HepG2 (cell line): ENCODE measurements around the gene RUNDC1. TPM values are rescaled to one million over a fixed set of nuclear protein-coding genes. Genes with fewer than 3 reads are reported as not detected.

Experiments used
- AFF4 ChIP-seq: sonication (generic); formaldehyde crosslinking; IDR thresholded peaks from 2 replicates; pipeline ENCODE4 v1.4.0; 2020; ENCODE audit warnings: missing genetic modification reagents
- CAMTA2 ChIP-seq: sonication (generic); formaldehyde crosslinking; IDR thresholded peaks from 2 replicates; pipeline ENCODE4 v1.4.0; 2020; ENCODE audit warnings: mild to moderate bottlenecking, missing genetic modification reagents, borderline replicate concordance
- IRF1 ChIP-seq: sonication (generic); formaldehyde crosslinking; IDR thresholded peaks from 2 replicates; pipeline ENCODE4 v1.4.0; 2020; ENCODE audit warnings: low read depth, mild to moderate bottlenecking, missing genetic modification reagents
- MLXIP ChIP-seq: sonication (generic); formaldehyde crosslinking; IDR thresholded peaks from 2 replicates; pipeline ENCODE4 v1.9.0; 2021; ENCODE audit warnings: missing genetic modification reagents, borderline replicate concordance
- NFIB ChIP-seq: sonication (generic); formaldehyde crosslinking; IDR thresholded peaks from 2 replicates; pipeline ENCODE4 v1.9.0; 2021; ENCODE audit warnings: missing genetic modification reagents, mild to moderate bottlenecking, borderline replicate concordance
- NFKB2 ChIP-seq: sonication (generic); formaldehyde crosslinking; IDR thresholded peaks from 2 replicates; pipeline ENCODE4 v1.4.0; 2020; ENCODE audit warnings: missing genetic modification reagents, borderline replicate concordance
- PBX2 ChIP-seq: IDR thresholded peaks from 2 replicates; pipeline ENCODE4 v1.6.1; 2016; ENCODE audit warnings: control low read depth
- RFX5 ChIP-seq: IDR thresholded peaks from 2 replicates; pipeline ENCODE4 v1.6.1; 2011; ENCODE audit warnings: low read depth, low read length, improper control_type of control experiment
- RXRB ChIP-seq: IDR thresholded peaks from 2 replicates; pipeline ENCODE4 v1.6.1; 2016; ENCODE audit warnings: borderline replicate concordance, missing genetic modification reagents, missing compliant biosample characterization
- SAP130 ChIP-seq: IDR thresholded peaks from 2 replicates; pipeline ENCODE4 v1.6.1; 2016; ENCODE audit warnings: low read depth
- YY1 ChIP-seq: IDR thresholded peaks from 2 replicates; pipeline ENCODE4 v1.6.1; 2011; ENCODE audit warnings: low read length, low read depth, moderate library complexity, mild to moderate bottlenecking; ENCODE audit not compliant: insufficient read depth, insufficient replicate concordance
- ZMAT5 ChIP-seq: sonication (generic); formaldehyde crosslinking; IDR thresholded peaks from 2 replicates; pipeline ENCODE4 v1.5.0; 2020; ENCODE audit warnings: mild to moderate bottlenecking, low read depth, missing genetic modification reagents, borderline replicate concordance
- ZMYM3 ChIP-seq: sonication (generic); formaldehyde crosslinking; IDR thresholded peaks from 2 replicates; pipeline ENCODE4 v1.5.1; 2020; ENCODE audit warnings: mild to moderate bottlenecking, missing genetic modification reagents
- ZNF557 ChIP-seq: sonication (generic); formaldehyde crosslinking; IDR thresholded peaks from 2 replicates; pipeline ENCODE4 v1.4.0; 2020; ENCODE audit warnings: missing genetic modification reagents
- ZNF598 ChIP-seq: sonication (generic); formaldehyde crosslinking; IDR thresholded peaks from 2 replicates; pipeline ENCODE4 v1.5.1; 2020; ENCODE audit warnings: mild to moderate bottlenecking, missing genetic modification reagents, borderline replicate concordance
- ZNF619 ChIP-seq: sonication (generic); formaldehyde crosslinking; IDR thresholded peaks from 2 replicates; pipeline ENCODE4 v1.4.0; 2020; ENCODE audit warnings: mild to moderate bottlenecking, missing genetic modification reagents
- ZNF691 ChIP-seq: sonication (generic); formaldehyde crosslinking; IDR thresholded peaks from 2 replicates; pipeline ENCODE4 v1.4.0; 2020; ENCODE audit warnings: missing genetic modification reagents, low read depth, mild to moderate bottlenecking, borderline replicate concordance
- ZNF740 ChIP-seq: sonication (generic); formaldehyde crosslinking; IDR thresholded peaks from 2 replicates; pipeline ENCODE4 v1.4.0; 2020; ENCODE audit warnings: missing genetic modification reagents
- polyA plus RNA-seq, 8 experiments: library from polyadenylated mRNA; depleted of rRNA in 3 of 8; stranded (reverse) in 7 of 8; unstranded in 1 of 8; fragments of >200 nt; fragmentation: Illumina TruSeq in 4 of 8; extraction: Trizol in 4 of 8; gene quantifications; 2 replicates each; pipeline versions ENCODE4 v1.2.1 to v1.2.3, GENCODE V29; 2011 to 2016; ENCODE audit warnings: low read depth in 4 of 8, missing spikeins in 1 of 8, mixed read lengths in 1 of 8; ENCODE audit not compliant: insufficient read depth in 1 of 8
- total RNA-seq, 5 experiments: library from RNA; depleted of rRNA; stranded (reverse); fragments of >200 nt; fragmentation: Illumina TruSeq; extraction: Trizol; gene quantifications; 2 replicates each; pipeline ENCODE4 v1.2.3, GENCODE V29; 2016; ENCODE audit warnings: low read depth in 1 of 5

RUNDC1 gene
- total and polyA plus RNA-seq, 2 of the 13 experiments (the other 11 are each of a cell fraction or from before 2014, with no cell fraction given) = 10.3 to 11.4 TPM

- TF ChIP-seq IRF1 (CRISPR knock-in tag) = no peak
- no peak for TF ChIP-seq MLXIP
- no peak for TF ChIP-seq ZNF557 (CRISPR knock-in tag)
- peak; percentile 90 for TF ChIP-seq RXRB
- no peak for TF ChIP-seq CAMTA2 (CRISPR knock-in tag)
- no peak for TF ChIP-seq YY1
- TF ChIP-seq ZNF619 = no peak
- no peak for TF ChIP-seq PBX2
- no peak for TF ChIP-seq ZMAT5
- TF ChIP-seq ZNF598 = no peak
- TF ChIP-seq SAP130 = peak; percentile 97
- TF ChIP-seq NFIB = no peak
- TF ChIP-seq RFX5 = no peak
- TF ChIP-seq ZNF740 = 0 out of 2 replicates have a peak, but pooled peaks have one; percentile 27
- no peak for TF ChIP-seq ZNF691
- TF ChIP-seq AFF4 (CRISPR knock-in tag) = no peak
- TF ChIP-seq ZMYM3 (CRISPR knock-in tag) = peak; percentile 87
- no peak for TF ChIP-seq NFKB2
Measured at GRCh38 chr17:43010667-43011308, 30.4 kb downstream of the RUNDC1 start (continued).
